ENCODE results near the gene HAO1. TPM values are rescaled to one million over a fixed set of nuclear protein-coding genes. Genes with fewer than 3 reads are reported as not detected.

HAO1 gene
- total and polyA plus RNA-seq, 2 of the 13 experiments (the other 11 are each of a cell fraction or from before 2014, with no cell fraction given), result 0.03 TPM; not detected in 1

- H3K4me1 ChIP-seq (ENCODE audit: insufficient read depth, low read length), result peaks cover 12% of the 10 kb centered on the region
Measured at GRCh38 chr20:7855545-7855944, 84.7 kb downstream of the HAO1 start.

GRCh38 chr20:7853493-7853892 lies 86.8 kb downstream of the HAO1 start:
- ATAC-seq (no peak), FAIRE-seq (no peak), DNase-seq (ENCODE audit: low spot score) (no peak)
- BruUV-seq (replicated peaks), result no TSS peak
- no peak overlapping the region for H3K4me3 ChIP-seq (replicated peaks in 1 of 3; ENCODE audit: insufficient read depth in 1 of 3, low read depth in 2 of 3, low read length in 3 of 3)
- ChIA-PET POLR2A (no interaction called here), CTCF (ENCODE audit: low intra/inter-chr PET ratio, low total read pairs) (no interaction called here)
- no peaks in the 10 kb centered on the region for H3K79me2 ChIP-seq (ENCODE audit: insufficient read depth, low read length)
- H3K4me1 ChIP-seq (ENCODE audit: insufficient read depth, low read length), result peaks cover 12% of the 10 kb centered on the region
- no peak overlapping the region for H2AFZ ChIP-seq (ENCODE audit: low read length)
- no peaks in the 10 kb centered on the region for H4K20me1 ChIP-seq (ENCODE audit: insufficient read depth, low read length)
- in situ Hi-C loops (cut with HindIII; ENCODE audit: extremely low pct_ligation_motif_present, low pct_unique_long_range_greater_than_20kb) (loop anchor here (10.0 kb wide), 1 partner anchor 1019 kb away; no protein-coding TSS in a partner anchor), intact Hi-C loops (cut with micrococcal nuclease; ENCODE audit: unreplicated experiment) (no loop called here)
- H3K9ac ChIP-seq (ENCODE audit: insufficient read depth, low read depth, low read length), result no peak overlapping the region
- H3K9me3 ChIP-seq (ENCODE audit: low read length), result no peaks in the 10 kb centered on the region
- H3K27ac ChIP-seq (ENCODE audit: extremely low read length, insufficient read depth, low read length), result no peak overlapping the region
- H3K27me3 ChIP-seq (ENCODE audit: control insufficient read depth in 1 of 2, insufficient read depth in 2 of 2, low read length in 2 of 2), result no peaks in the 10 kb centered on the region
- H3K4me2 ChIP-seq (ENCODE audit: low read depth, low read length), result no peak overlapping the region
- H3K36me3 ChIP-seq (replicated peaks in 1 of 2; ENCODE audit: control insufficient read depth in 1 of 2, insufficient read depth in 2 of 2, low read length in 2 of 2), result no peaks in the 10 kb centered on the region
- no peak for TF ChIP-seq PATZ1 (CRISPR knock-in tag; IDR thresholded peaks at IDR 0.05)
- TF ChIP-seq ETS1 (CRISPR knock-in tag; IDR thresholded peaks at IDR 0.05), result no peak
- no peak for TF ChIP-seq ZZZ3 (CRISPR knock-in tag; IDR thresholded peaks at IDR 0.05; ENCODE audit: borderline replicate concordance)
- no peak for TF ChIP-seq ZNF839 (CRISPR knock-in tag; IDR thresholded peaks at IDR 0.05; ENCODE audit: borderline replicate concordance)
- TF ChIP-seq ZNF274 (CRISPR knock-in tag; IDR thresholded peaks at IDR 0.05), result no peak
- no peak for TF ChIP-seq ZSCAN29 (CRISPR knock-in tag; conservative IDR thresholded peaks at IDR 0.05)

More at GRCh38 chr20:7855545-7855944, 84.7 kb downstream of the HAO1 start:
- BruUV-seq (replicated peaks), result no TSS peak
- in situ Hi-C loops (cut with HindIII; ENCODE audit: extremely low pct_ligation_motif_present, low pct_unique_long_range_greater_than_20kb), result loop anchor here (5.0 to 10.0 kb wide), 2 partner anchors 743 to 1021 kb away; no protein-coding TSS in a partner anchor
- ATAC-seq, result no peak
- Histone ChIP-seq H3K4me2 (ENCODE audit: low read depth, low read length) (no peak overlapping the region), H4K20me1 (ENCODE audit: insufficient read depth, low read length) (no peaks in the 10 kb centered on the region), H3K4me3 (replicated peaks in 1 of 3; ENCODE audit: insufficient read depth in 1 of 3, low read depth in 2 of 3, low read length in 3 of 3) (no peak overlapping the region), H3K9me3 (ENCODE audit: low read length) (no peaks in the 10 kb centered on the region), H3K27me3 (ENCODE audit: control insufficient read depth in 1 of 2, insufficient read depth in 2 of 2, low read length in 2 of 2) (no peaks in the 10 kb centered on the region), H2AFZ (ENCODE audit: low read length) (no peak overlapping the region), H3K9ac (ENCODE audit: insufficient read depth, low read depth, low read length) (no peak overlapping the region), H3K79me2 (ENCODE audit: insufficient read depth, low read length) (no peaks in the 10 kb centered on the region), H3K36me3 (replicated peaks in 1 of 2; ENCODE audit: control insufficient read depth in 1 of 2, insufficient read depth in 2 of 2, low read length in 2 of 2) (no peaks in the 10 kb centered on the region), H3K27ac (ENCODE audit: extremely low read length, insufficient read depth, low read length) (no peak overlapping the region)
- whole genome bisulfite sequencing (ENCODE audit: low lambda C conversion rate), result 44% methylated on average over 1 of the region's 1 CpG
- DNase-seq (ENCODE audit: low spot score), result no peak
- intact Hi-C loops (cut with micrococcal nuclease; ENCODE audit: unreplicated experiment), result no loop called here
- no peak for FAIRE-seq
- peak; percentile 92 for TF ChIP-seq LCORL (IDR thresholded peaks at IDR 0.05)
- no peak for TF ChIP-seq LCORL (CRISPR knock-in tag; IDR thresholded peaks at IDR 0.05)
- no peak for TF ChIP-seq TRAFD1 (CRISPR knock-in tag; IDR thresholded peaks at IDR 0.05; ENCODE audit: borderline replicate concordance)
- ChIA-PET POLR2A (no interaction called here), CTCF (ENCODE audit: low intra/inter-chr PET ratio, low total read pairs) (no interaction called here)
